ENCODE measurements around the gene SNX25.

DNA sequence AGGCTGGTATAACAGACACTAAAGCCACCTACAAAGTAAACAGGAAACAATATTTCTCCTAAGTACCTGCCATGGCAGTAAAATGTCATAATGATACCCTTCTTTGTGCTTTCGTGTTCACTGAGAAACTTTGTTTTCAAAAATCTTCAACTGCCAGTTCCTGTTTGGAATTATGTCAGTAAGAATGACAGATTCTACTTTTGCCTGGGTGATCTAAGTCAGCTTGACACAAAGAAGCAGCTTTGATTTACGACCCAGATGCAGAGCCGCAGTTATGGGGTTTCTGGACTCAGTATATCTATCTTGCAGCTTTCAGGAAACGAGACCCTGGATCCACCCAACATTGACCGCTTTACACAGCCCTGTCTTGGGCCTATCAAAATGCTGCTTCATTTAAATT is 71.2 kb downstream of the SNX25 start:
- TF ChIP-seq, protein P1, sequence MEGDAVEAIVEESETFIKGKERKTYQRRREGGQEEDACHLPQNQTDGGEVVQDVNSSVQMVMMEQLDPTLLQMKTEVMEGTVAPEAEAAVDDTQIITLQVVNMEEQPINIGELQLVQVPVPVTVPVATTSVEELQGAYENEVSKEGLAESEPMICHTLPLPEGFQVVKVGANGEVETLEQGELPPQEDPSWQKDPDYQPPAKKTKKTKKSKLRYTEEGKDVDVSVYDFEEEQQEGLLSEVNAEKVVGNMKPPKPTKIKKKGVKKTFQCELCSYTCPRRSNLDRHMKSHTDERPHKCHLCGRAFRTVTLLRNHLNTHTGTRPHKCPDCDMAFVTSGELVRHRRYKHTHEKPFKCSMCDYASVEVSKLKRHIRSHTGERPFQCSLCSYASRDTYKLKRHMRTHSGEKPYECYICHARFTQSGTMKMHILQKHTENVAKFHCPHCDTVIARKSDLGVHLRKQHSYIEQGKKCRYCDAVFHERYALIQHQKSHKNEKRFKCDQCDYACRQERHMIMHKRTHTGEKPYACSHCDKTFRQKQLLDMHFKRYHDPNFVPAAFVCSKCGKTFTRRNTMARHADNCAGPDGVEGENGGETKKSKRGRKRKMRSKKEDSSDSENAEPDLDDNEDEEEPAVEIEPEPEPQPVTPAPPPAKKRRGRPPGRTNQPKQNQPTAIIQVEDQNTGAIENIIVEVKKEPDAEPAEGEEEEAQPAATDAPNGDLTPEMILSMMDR (IDR thresholded peaks at IDR 0.05): no peak
- TF ChIP-seq POLR2A (IDR thresholded peaks at IDR 0.05): no peak
